ENCODE results near the gene ZBTB43.

- TF ChIP-seq CTCF (IDR thresholded peaks at IDR 0.05) (peak in 2 of 12 donors; percentile 27 to 30), POLR2A (IDR thresholded peaks at IDR 0.05) (no peak)
Observed at GRCh38 chr9:126782053-126782388, 22.8 kb upstream of the ZBTB43 start.
